Mesendoderm (in vitro differentiated cells): ENCODE results near the gene FAM83D.

ENCODE experiments used
- DNase-seq: peaks from one replicate; pipeline ENCODE4 v3.0.0; 2013
- H2AK5ac ChIP-seq: 2 replicates; pipeline ENCODE4 v1.6.1; 2013; ENCODE audit warnings: low read length, inconsistent platforms
- H2BK120ac ChIP-seq: 2 replicates; pipeline ENCODE4 v1.6.1; 2013; ENCODE audit warnings: low read depth, mild to moderate bottlenecking, low read length, moderate library complexity, mixed read lengths
- H2BK15ac ChIP-seq: replicated peaks from 2 replicates; pipeline ENCODE4 v1.6.1; 2013; ENCODE audit warnings: low read depth, mild to moderate bottlenecking, moderate library complexity
- H2BK5ac ChIP-seq: 2 replicates; pipeline ENCODE4 v1.6.1; 2013; ENCODE audit warnings: low read length, inconsistent platforms
- H3K18ac ChIP-seq: 2 replicates; pipeline ENCODE4 v1.6.1; 2013; ENCODE audit warnings: mild to moderate bottlenecking, low read length, mixed read lengths
- H3K23ac ChIP-seq: one replicate; pipeline ENCODE4 v1.6.1; 2013; ENCODE audit warnings: low read length
- H3K27ac ChIP-seq: 2 replicates; pipeline ENCODE4 v1.5.1; 2013; ENCODE audit warnings: low read depth, mild to moderate bottlenecking, inconsistent platforms, low read length, moderate library complexity
- H3K27me3 ChIP-seq: 2 replicates; pipeline ENCODE4 v1.6.1; 2013; ENCODE audit warnings: low read length, control low read depth, mild to moderate bottlenecking, inconsistent platforms; ENCODE audit not compliant: insufficient read depth, poor library complexity
- H3K36me3 ChIP-seq: 2 replicates; pipeline ENCODE4 v1.6.1; 2013; ENCODE audit warnings: low read length, inconsistent platforms; ENCODE audit not compliant: control insufficient read depth, insufficient read depth
- H3K4ac ChIP-seq: one replicate; pipeline ENCODE4 v1.6.1; 2013; ENCODE audit warnings: low read depth, mild to moderate bottlenecking, low read length, moderate library complexity
- H3K4me1 ChIP-seq: 2 replicates; pipeline ENCODE4 v1.6.1; 2013; ENCODE audit warnings: low read depth, low read length, inconsistent platforms; ENCODE audit not compliant: control insufficient read depth
- H3K4me2 ChIP-seq: 2 replicates; pipeline ENCODE4 v1.6.1; 2013; ENCODE audit warnings: low read length
- H3K4me3 ChIP-seq: 2 replicates; pipeline ENCODE4 v1.5.1; 2013; ENCODE audit warnings: mild to moderate bottlenecking, low read length
- H3K56ac ChIP-seq: one replicate; pipeline ENCODE4 v1.6.1; 2013; ENCODE audit warnings: low read length
- H3K79me1 ChIP-seq: 2 replicates; pipeline ENCODE4 v1.6.1; 2013; ENCODE audit warnings: low read length, inconsistent platforms
- H3K79me2 ChIP-seq: 2 replicates; pipeline ENCODE4 v1.6.1; 2013; ENCODE audit warnings: mild to moderate bottlenecking, low read length; ENCODE audit not compliant: control insufficient read depth, insufficient read depth
- H3K9ac ChIP-seq: 2 replicates; pipeline ENCODE4 v1.6.1; 2013; ENCODE audit warnings: low read length, inconsistent platforms
- H4K5ac ChIP-seq: one replicate; pipeline ENCODE4 v1.6.1; 2013; ENCODE audit warnings: low read length
- H4K8ac ChIP-seq: one replicate; pipeline ENCODE4 v1.6.1; 2013; ENCODE audit warnings: low read depth, mild to moderate bottlenecking, control low read depth, low read length, moderate library complexity
- WGBS: extraction: QIAGEN DNeasy Blood & Tissue Kit; methylation state at CpG from one replicate; pipeline ENCODE4 v1.1.7; 2013; ENCODE audit warnings: low lambda C conversion rate, missing lambda C conversion rate; ENCODE audit not compliant: insufficient coverage; ENCODE audit errors: extremely low coverage; 5-methylcytosine and 5-hydroxymethylcytosine counted together

Gene FAM83D

DNA sequence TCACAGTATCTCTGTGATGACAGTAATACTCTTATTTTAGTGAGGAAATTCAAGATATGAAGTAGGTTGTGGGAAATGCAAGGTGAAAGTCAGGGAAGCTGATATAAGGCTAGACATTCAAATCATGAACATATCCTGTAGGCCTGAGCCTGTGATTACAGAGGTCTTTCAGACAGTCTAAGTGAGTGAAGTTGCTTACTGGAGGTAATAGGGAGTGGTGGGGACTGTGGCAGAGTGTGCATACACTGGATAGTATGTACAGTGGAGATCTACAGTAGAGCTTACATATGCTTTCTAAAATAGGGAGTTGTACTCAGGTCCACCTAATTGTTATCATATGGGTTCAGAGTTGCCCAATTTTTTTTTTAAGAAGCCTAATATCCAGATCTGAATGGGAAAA lies 39.0 kb downstream of the FAM83D start:
- Histone ChIP-seq H3K18ac (no peak overlapping the region), H3K27me3 (no peaks in the 10 kb centered on the region), H3K79me1 (peaks cover 17% of the 10 kb centered on the region), H2BK5ac (no peak overlapping the region), H3K4ac (no peak overlapping the region), H4K8ac (no peak overlapping the region), H2BK15ac (no peak overlapping the region), H3K56ac (no peak overlapping the region), H3K9ac (no peak overlapping the region), H3K27ac (no peak overlapping the region), H3K79me2 (peaks cover 16% of the 10 kb centered on the region), H3K4me1 (no peaks in the 10 kb centered on the region), H3K36me3 (no peaks in the 10 kb centered on the region), H2BK120ac (no peak overlapping the region), H2AK5ac (no peak overlapping the region), H3K4me2 (no peak overlapping the region), H3K23ac (no peak overlapping the region), H4K5ac (no peak overlapping the region), H3K4me3 (no peak overlapping the region)
- no peak for DNase-seq

DNA sequence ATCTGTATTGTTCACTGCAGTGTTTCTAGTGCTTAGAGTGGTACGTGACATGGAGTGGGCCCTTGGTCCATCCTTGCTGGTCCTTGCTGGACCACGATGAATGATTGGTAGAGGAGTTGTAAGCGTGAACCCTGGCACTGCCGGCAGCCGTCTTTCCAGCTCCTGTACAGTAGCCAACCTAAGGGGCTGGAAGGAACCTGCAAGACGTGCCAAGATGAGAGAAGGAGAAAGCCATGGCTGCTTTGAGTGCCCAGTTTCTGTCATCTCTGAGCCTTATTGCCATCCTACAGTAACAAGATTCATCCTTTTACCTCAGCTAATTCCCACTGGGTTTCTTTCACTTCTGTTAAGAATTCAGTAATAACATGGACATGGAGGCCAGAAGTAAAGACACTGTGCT lies 41.9 kb downstream of the FAM83D start:
- peaks cover 14% of the 10 kb centered on the region for H3K79me1 ChIP-seq
- H3K4me1 ChIP-seq, result no peaks in the 10 kb centered on the region
- no peak overlapping the region for H3K56ac ChIP-seq
- H3K4me2 ChIP-seq, result no peak overlapping the region
- H2BK5ac ChIP-seq, result no peak overlapping the region
- no peak overlapping the region for H3K18ac ChIP-seq
- H3K27me3 ChIP-seq, result no peaks in the 10 kb centered on the region
- H2BK15ac ChIP-seq, result no peak overlapping the region
- DNase-seq, result no peak
- H3K4me3 ChIP-seq, result no peak overlapping the region
- no peak overlapping the region for H2BK120ac ChIP-seq
- H3K4ac ChIP-seq, result no peak overlapping the region
- no peak overlapping the region for H3K9ac ChIP-seq
- H3K23ac ChIP-seq, result no peak overlapping the region
- H4K8ac ChIP-seq, result no peak overlapping the region
- H3K27ac ChIP-seq, result no peak overlapping the region
- H3K79me2 ChIP-seq, result peaks cover 10% of the 10 kb centered on the region
- H4K5ac ChIP-seq, result no peak overlapping the region
- no CpG with 5 or more reads among the region's 6 CpGs for WGBS
- H3K36me3 ChIP-seq, result no peaks in the 10 kb centered on the region
- no peak overlapping the region for H2AK5ac ChIP-seq

DNA sequence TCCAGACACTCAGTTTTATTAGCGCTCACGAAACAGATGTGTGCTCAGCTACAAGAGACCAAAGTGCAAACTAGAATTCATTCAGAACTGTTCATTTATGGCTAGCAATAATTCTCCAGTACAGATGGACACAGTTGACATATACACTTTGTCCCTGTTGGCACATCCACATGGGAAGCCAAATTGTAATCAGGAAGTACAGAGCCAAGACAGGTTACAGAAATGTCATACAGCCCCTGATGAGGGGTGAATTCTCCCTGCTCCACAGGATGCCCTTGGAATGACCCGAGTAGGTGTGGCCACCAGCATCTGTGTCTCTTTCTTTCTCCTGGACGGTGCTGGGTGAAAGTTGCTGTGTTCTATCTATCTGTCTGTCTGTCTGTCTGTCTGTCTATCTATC lies 43.5 kb downstream of the FAM83D start:
- peaks cover 8% of the 10 kb centered on the region for H3K79me2 ChIP-seq
- no peak for DNase-seq
- H2AK5ac ChIP-seq, result no peak overlapping the region
- H4K8ac ChIP-seq, result no peak overlapping the region
- no peaks in the 10 kb centered on the region for H3K27me3 ChIP-seq
- H3K9ac ChIP-seq, result no peak overlapping the region
- no peak overlapping the region for H3K23ac ChIP-seq
- H3K4me2 ChIP-seq, result no peak overlapping the region
- H3K4me3 ChIP-seq, result no peak overlapping the region
- peaks cover 13% of the 10 kb centered on the region for H3K79me1 ChIP-seq
- no peak overlapping the region for H3K27ac ChIP-seq
- H3K36me3 ChIP-seq, result no peaks in the 10 kb centered on the region
- no CpG with 5 or more reads among the region's 4 CpGs for WGBS
- no peak overlapping the region for H2BK120ac ChIP-seq
- no peak overlapping the region for H4K5ac ChIP-seq
- no peaks in the 10 kb centered on the region for H3K4me1 ChIP-seq
- H2BK5ac ChIP-seq, result no peak overlapping the region
- no peak overlapping the region for H3K4ac ChIP-seq
- H2BK15ac ChIP-seq, result no peak overlapping the region
- no peak overlapping the region for H3K56ac ChIP-seq
- H3K18ac ChIP-seq, result no peak overlapping the region

DNA sequence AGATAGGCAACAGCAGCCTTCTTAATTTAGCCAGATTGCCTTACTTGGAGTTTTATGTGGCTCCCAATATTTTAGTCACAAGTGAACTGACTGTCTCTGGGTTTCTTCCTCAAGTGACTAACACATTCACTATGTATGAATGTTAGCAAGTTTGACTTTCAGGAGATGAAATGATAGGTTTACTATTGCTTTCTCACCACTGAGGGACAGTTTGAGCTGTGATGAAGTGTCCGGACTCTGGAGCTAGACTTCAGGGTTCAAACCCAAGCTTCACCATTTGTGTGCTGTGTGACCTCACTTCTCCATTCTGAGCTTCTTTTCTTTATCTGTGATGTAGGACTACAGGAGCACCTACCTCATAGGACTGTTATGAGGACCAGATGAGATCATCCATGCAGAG lies 44.1 kb downstream of the FAM83D start:
- H3K18ac ChIP-seq, result no peak overlapping the region

DNA sequence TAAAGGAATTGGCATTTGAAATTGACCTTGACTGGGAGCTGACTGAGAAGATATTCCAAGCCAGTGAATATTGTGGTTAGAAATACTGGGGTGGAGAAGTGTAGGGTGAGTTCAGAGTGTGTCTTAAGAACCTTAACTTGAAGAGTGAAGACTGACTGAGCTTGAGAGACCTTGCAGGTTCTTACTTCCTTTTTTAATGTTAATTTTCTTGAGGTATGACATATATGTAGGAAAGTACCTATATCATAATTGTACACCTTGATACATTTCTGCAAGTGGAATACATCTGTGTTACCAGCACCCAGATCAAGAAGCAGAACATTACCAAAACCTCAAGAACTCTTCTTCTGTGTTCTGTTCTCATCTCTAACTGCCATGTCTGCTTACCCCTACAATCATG lies 46.9 kb downstream of the FAM83D start:
- Histone ChIP-seq H3K4me1 (no peaks in the 10 kb centered on the region), H2BK15ac (no peak overlapping the region), H2AK5ac (no peak overlapping the region), H3K4ac (no peak overlapping the region), H3K36me3 (no peaks in the 10 kb centered on the region), H4K8ac (no peak overlapping the region), H4K5ac (no peak overlapping the region), H2BK5ac (no peak overlapping the region), H3K27me3 (no peaks in the 10 kb centered on the region), H3K4me2 (no peak overlapping the region), H3K27ac (no peak overlapping the region), H3K18ac (no peak overlapping the region), H3K9ac (no peak overlapping the region), H3K23ac (no peak overlapping the region), H3K79me1 (no peaks in the 10 kb centered on the region), H3K56ac (no peak overlapping the region), H3K79me2 (no peaks in the 10 kb centered on the region), H3K4me3 (no peak overlapping the region), H2BK120ac (no peak overlapping the region)
- no peak for DNase-seq

More for the DNA sequence above, 44.1 kb downstream of the FAM83D start:
- no peak overlapping the region for H3K4me3 ChIP-seq
- H4K8ac ChIP-seq, result no peak overlapping the region
- H3K4ac ChIP-seq, result no peak overlapping the region
- H3K23ac ChIP-seq, result no peak overlapping the region
- H3K27ac ChIP-seq, result no peak overlapping the region
- H2BK15ac ChIP-seq, result no peak overlapping the region
- H4K5ac ChIP-seq, result no peak overlapping the region
- H2BK120ac ChIP-seq, result no peak overlapping the region
- H3K9ac ChIP-seq, result no peak overlapping the region
- no peaks in the 10 kb centered on the region for H3K36me3 ChIP-seq
- H3K79me2 ChIP-seq, result peaks cover 3% of the 10 kb centered on the region
- DNase-seq, result no peak
- H3K4me1 ChIP-seq, result no peaks in the 10 kb centered on the region
- no peak overlapping the region for H3K4me2 ChIP-seq
- H3K79me1 ChIP-seq, result peaks cover 10% of the 10 kb centered on the region
- no peaks in the 10 kb centered on the region for H3K27me3 ChIP-seq
- no peak overlapping the region for H2BK5ac ChIP-seq
- H2AK5ac ChIP-seq, result no peak overlapping the region
- no CpG with 5 or more reads among the region's 1 CpG for WGBS
- H3K56ac ChIP-seq, result no peak overlapping the region

DNA sequence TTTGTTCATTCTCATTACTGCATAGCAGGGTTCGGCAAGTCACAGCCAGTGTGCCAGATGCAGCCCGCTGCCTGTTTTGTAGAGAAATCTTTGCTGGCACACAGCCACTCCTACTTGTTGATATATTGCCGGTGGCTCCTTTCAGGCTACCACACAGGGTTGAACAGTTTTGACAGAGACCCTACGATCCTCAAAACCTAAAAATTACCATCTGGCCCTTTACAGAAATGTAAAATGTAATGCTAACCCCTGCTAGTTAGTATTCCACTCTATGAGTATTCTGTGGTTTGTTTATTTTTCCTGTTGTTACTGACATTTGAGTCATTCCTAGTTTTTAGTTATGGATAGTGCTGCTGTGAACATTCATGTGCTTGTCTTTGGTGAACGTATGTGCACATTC lies 47.4 kb downstream of the FAM83D start:
- H3K23ac ChIP-seq, result no peak overlapping the region
- H3K56ac ChIP-seq, result no peak overlapping the region
- H3K4me1 ChIP-seq, result no peaks in the 10 kb centered on the region
- no peak overlapping the region for H3K18ac ChIP-seq
- H4K8ac ChIP-seq, result no peak overlapping the region
- H3K4ac ChIP-seq, result no peak overlapping the region
- no peak overlapping the region for H4K5ac ChIP-seq
- H3K9ac ChIP-seq, result no peak overlapping the region
- no peak overlapping the region for H2BK15ac ChIP-seq
- H3K36me3 ChIP-seq, result no peaks in the 10 kb centered on the region
- no peak for DNase-seq
- no peak overlapping the region for H2AK5ac ChIP-seq
- H3K4me3 ChIP-seq, result no peak overlapping the region
- no peaks in the 10 kb centered on the region for H3K79me1 ChIP-seq
- H2BK5ac ChIP-seq, result no peak overlapping the region
- H2BK120ac ChIP-seq, result no peak overlapping the region
- WGBS, result no CpG with 5 or more reads among the region's 5 CpGs
- no peak overlapping the region for H3K27ac ChIP-seq
- H3K27me3 ChIP-seq, result no peaks in the 10 kb centered on the region
- H3K79me2 ChIP-seq, result no peaks in the 10 kb centered on the region
- no peak overlapping the region for H3K4me2 ChIP-seq
